GM12878 (cell line): Measurements from ENCODE around the gene MALRD1. TPM values are rescaled to one million over a fixed set of nuclear protein-coding genes. Genes with fewer than 3 reads are reported as not detected.

Experiments
- ATAC-seq: fragments of 200-7000 bp; cut with Tn5 transposase; 3 replicates; pipeline ENCODE4 v1.9.1; 2020; ENCODE audit warnings: mild to moderate bottlenecking, moderate library complexity
- BruUV-seq: library from RNA; stranded (reverse); fragments of 400-500 nt; replicated peaks from 2 replicates; lab custom pipeline; 2021; lab: Mats Ljungman, UMichigan
- CTCF ChIA-PET: fragments of 300-600 bp; sonication (Branson Sonifier 250); formaldehyde crosslinking; extraction: SDS; loops from one replicate; lab custom pipeline; 2021; ENCODE audit warnings: inconsistent platforms; lab: Yijun Ruan, JAX
- POLR2A ChIA-PET: fragments of 350-600 bp; formaldehyde crosslinking; extraction: SDS; loops from one replicate; lab custom pipeline; 2021; ENCODE audit warnings: inconsistent platforms; lab: Charles Lee
- RAD21 ChIA-PET: fragments of 300-600 bp; sonication (Branson Sonifier 250); formaldehyde crosslinking; loops from one replicate; lab custom pipeline; 2023; ENCODE audit warnings: antibody characterized with exemption; ENCODE audit not compliant: unreplicated experiment; lab: Charles Lee
- SMC1A ChIA-PET: fragments of 300-600 bp; sonication (Branson Sonifier 250); formaldehyde crosslinking; loops from one replicate; lab custom pipeline; 2023; ENCODE audit not compliant: unreplicated experiment, uncharacterized antibody; lab: Charles Lee
- DNase-seq: peaks from one replicate; pipeline ENCODE4 v3.0.0-alpha.2; 2011; ENCODE audit warnings: low read depth, low spot score
- FAIRE-seq: peaks from 3 replicates; lab custom pipeline; 2011; peaks lifted over from hg19 to GRCh38; lab: Jason Lieb, UNC
- H2AFZ ChIP-seq: 2 replicates; pipeline ENCODE4 v1.6.0; 2011; ENCODE audit warnings: low read depth, low read length, control low read depth; ENCODE audit not compliant: control insufficient read depth
- H3K27ac ChIP-seq: 2 replicates; pipeline ENCODE4 v1.5.1; 2011; ENCODE audit warnings: control low read depth; ENCODE audit not compliant: control insufficient read depth, insufficient read depth
- H3K27me3 ChIP-seq, 2 experiments: replicated peaks in 1 of 2; 2 replicates each; pipeline versions ENCODE4 v1.6.0 to v1.6.1; 2011; ENCODE audit warnings: low read length in 1 of 2; ENCODE audit not compliant: control insufficient read depth in 2 of 2, insufficient read depth in 2 of 2
- H3K36me3 ChIP-seq, 2 experiments: 2 replicates each; pipeline ENCODE4 v1.5.1; 2011; ENCODE audit warnings: low read length in 1 of 2; ENCODE audit not compliant: control insufficient read depth in 2 of 2, insufficient read depth in 2 of 2
- H3K4me1 ChIP-seq: 2 replicates; pipeline ENCODE4 v1.6.1; 2011; ENCODE audit warnings: mild to moderate bottlenecking, low read length, moderate library complexity, mixed read lengths; ENCODE audit not compliant: control insufficient read depth, insufficient read depth
- H3K4me2 ChIP-seq: 2 replicates; pipeline ENCODE4 v1.6.0; 2011; ENCODE audit warnings: control low read depth; ENCODE audit not compliant: control insufficient read depth, insufficient read depth
- H3K4me3 ChIP-seq: fragments of 200-600 bp; sonication (generic); 2 replicates; pipeline ENCODE4 v1.5.1; 2016
- H3K79me2 ChIP-seq: 2 replicates; pipeline ENCODE4 v1.6.0; 2011; ENCODE audit warnings: low read length; ENCODE audit not compliant: control insufficient read depth, insufficient read depth
- H3K9ac ChIP-seq: 2 replicates; pipeline ENCODE4 v1.8.0; 2011; ENCODE audit warnings: low read length, control low read depth, mixed read lengths; ENCODE audit not compliant: control insufficient read depth, insufficient read depth
- H3K9me3 ChIP-seq: replicated peaks from 3 replicates; pipeline ENCODE4 v1.5.1; 2011; ENCODE audit warnings: mild to moderate bottlenecking, low read length; ENCODE audit not compliant: control insufficient read depth, insufficient read depth
- H4K20me1 ChIP-seq: 2 replicates; pipeline ENCODE4 v1.6.0; 2011; ENCODE audit not compliant: control insufficient read depth, insufficient read depth
- CBX5 ChIP-seq: sonication (generic); IDR thresholded peaks from 2 replicates; pipeline ENCODE4 v1.6.1; 2016; ENCODE audit warnings: low read depth, moderate library complexity, mild to moderate bottlenecking, inconsistent platforms
- CEBPB ChIP-seq, 2 experiments: fragments of 150-350 bp in 1 of 2; IDR thresholded peaks; 2 replicates each; pipeline ENCODE4 v1.6.1; 2012 to 2014; ENCODE audit warnings: low read depth in 2 of 2, low read length in 2 of 2, borderline replicate concordance in 1 of 2, inconsistent platforms in 1 of 2
- EGR1 ChIP-seq, 2 experiments: IDR thresholded peaks; 1 replicate in 1 of 2; 2 replicates in 1 of 2; pipeline ENCODE4 v1.6.1; 2011 to 2012; ENCODE audit warnings: low read depth in 2 of 2, low read length in 2 of 2, borderline replicate concordance in 1 of 2, mild to moderate bottlenecking in 1 of 2, moderate library complexity in 1 of 2
- ETV6 ChIP-seq, 2 experiments: fragments of 450-650 bp in 1 of 2; IDR thresholded peaks in 1 of 2; conservative IDR thresholded peaks in 1 of 2; 2 replicates each; pipeline ENCODE4 v1.6.1; 2014; ENCODE audit warnings: antibody characterized with exemption in 1 of 2, borderline replicate concordance in 1 of 2, low read depth in 1 of 2, mild to moderate bottlenecking in 1 of 2, moderate library complexity in 1 of 2
- HDAC6 ChIP-seq: fragments of 200-600 bp; sonication (generic); IDR thresholded peaks from one replicate; pipeline ENCODE4 v1.8.0; 2017; ENCODE audit warnings: antibody characterized with exemption; ENCODE audit not compliant: unreplicated experiment
- KLF5 ChIP-seq: fragments of 450-650 bp; IDR thresholded peaks from 2 replicates; pipeline ENCODE4 v1.6.1; 2014; ENCODE audit warnings: mild to moderate bottlenecking; ENCODE audit not compliant: partially characterized antibody
- NFIC ChIP-seq: IDR thresholded peaks from 2 replicates; pipeline ENCODE4 v1.6.1; 2012; ENCODE audit warnings: low read depth, mild to moderate bottlenecking, inconsistent platforms, low read length, moderate library complexity
- POU2F2 ChIP-seq: IDR thresholded peaks from 3 replicates; pipeline ENCODE4 v1.6.1; 2011; ENCODE audit warnings: low read depth, mild to moderate bottlenecking, low read length, borderline replicate concordance
- RCOR1 ChIP-seq: conservative IDR thresholded peaks from 2 replicates; pipeline ENCODE4 v1.6.1; 2012; ENCODE audit warnings: low read depth, low read length, improper control_type of control experiment
- RELA ChIP-seq: fragments of 450-650 bp; IDR thresholded peaks from 2 replicates; pipeline ENCODE4 v1.8.0; 2014; ENCODE audit warnings: borderline replicate concordance; ENCODE audit not compliant: partially characterized antibody
- SMC3 ChIP-seq: IDR thresholded peaks from 2 replicates; pipeline ENCODE4 v1.6.1; 2011; ENCODE audit warnings: low read length, improper control_type of control experiment, borderline replicate concordance
- SUZ12 ChIP-seq: fragments of 200-600 bp; sonication (generic); IDR thresholded peaks from one replicate; pipeline ENCODE4 v1.6.1; 2018; ENCODE audit warnings: antibody characterized with exemption, mild to moderate bottlenecking; ENCODE audit not compliant: unreplicated experiment
- WRNIP1 ChIP-seq: IDR thresholded peaks from 2 replicates; pipeline ENCODE4 v1.6.1; 2011; ENCODE audit warnings: low read depth, low read length, improper control_type of control experiment, borderline replicate concordance
- YBX1 ChIP-seq: fragments of 450-650 bp; IDR thresholded peaks from 2 replicates; pipeline ENCODE4 v1.6.1; 2016; ENCODE audit warnings: antibody characterized with exemption
- WGBS: methylation state at CpG from one replicate; pipeline ENCODE4 v1.1.6; 2016; ENCODE audit warnings: low lambda C conversion rate; ENCODE audit not compliant: insufficient replicate concordance, insufficient coverage; ENCODE audit errors: missing lambda C conversion rate; 5-methylcytosine and 5-hydroxymethylcytosine counted together
- in situ Hi-C: fragments of 300-500 bp; cut with MboI; formaldehyde crosslinking; loops from 9 replicates; pipeline ENCODE4 v1.14.3; 2018; ENCODE audit warnings: mixed read lengths
- intact Hi-C: fragments of 100-400 bp; cut with micrococcal nuclease; formaldehyde crosslinking; loops from one replicate; pipeline ENCODE4 v1.14.2; 2022; ENCODE audit not compliant: unreplicated experiment
- polyA plus RNA-seq, 11 experiments: library from polyadenylated mRNA; depleted of rRNA in 4 of 11; unstranded in 6 of 11; stranded (reverse) in 5 of 11; fragments of >200 nt; fragmentation: Nextera tagmentation in 4 of 11; fragmentation: Illumina TruSeq in 1 of 11; extraction: Ambion mirVana in 4 of 11; extraction: Trizol in 1 of 11; gene quantifications; 1 replicate in 1 of 11; 2 replicates in 10 of 11; pipeline versions ENCODE4 v1.2.1 to v1.2.3, GENCODE V29; 2011 to 2016; ENCODE audit warnings: inconsistent platforms in 2 of 11, missing spikeins in 2 of 11, low read depth in 1 of 11
- total RNA-seq, 4 experiments: library from RNA; depleted of rRNA in 3 of 4; stranded (reverse); fragments of >200 nt in 3 of 4; fragmentation: Illumina TruSeq in 1 of 4; extraction: Trizol in 1 of 4; gene quantifications; 2 replicates each; pipeline versions ENCODE4 v1.2.1 to v1.2.3, GENCODE V29; 2013 to 2021
- TF ChIP-seq, protein P1 (sequence below): fragments of 450-650 bp; conservative IDR thresholded peaks from 2 replicates; pipeline ENCODE4 v1.6.1; 2017; ENCODE audit warnings: mild to moderate bottlenecking, moderate library complexity
- TF ChIP-seq, protein P2 (sequence below): fragments of 150-350 bp; IDR thresholded peaks from 2 replicates; pipeline ENCODE4 v1.6.1; 2014; ENCODE audit warnings: mild to moderate bottlenecking, low read depth, low read length
- TF ChIP-seq, protein P3 (sequence below): fragments of 450-650 bp; formaldehyde crosslinking; IDR thresholded peaks from 2 replicates; pipeline ENCODE4 v1.5.0; 2022; ENCODE audit warnings: mild to moderate bottlenecking, missing genetic modification characterization

Gene MALRD1
- total and polyA plus RNA-seq, 10 of the 15 experiments (the other 5 are each of a cell fraction or from before 2014, with no cell fraction given): 0.12 to 6.6 (median 0.26) TPM; not detected in 2

DNA sequence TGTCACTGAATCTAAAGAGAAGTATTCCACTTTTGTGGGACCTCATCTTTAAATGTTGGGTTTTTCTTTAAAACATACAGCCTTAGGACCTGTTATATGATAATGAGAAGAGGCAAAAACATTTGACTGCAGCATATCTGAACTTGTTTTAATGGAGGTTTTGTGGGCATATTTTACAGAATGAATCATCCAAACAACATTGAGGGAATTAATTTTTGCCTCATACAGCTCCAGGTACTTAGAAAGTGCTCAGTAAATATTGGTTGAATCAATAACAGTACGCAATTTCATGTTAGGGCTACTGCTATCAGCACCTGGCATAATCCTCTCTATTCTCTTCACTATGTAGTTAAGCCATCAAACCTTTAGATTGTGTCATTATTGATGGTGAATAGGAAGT, 115.9 kb downstream of the MALRD1 start:
- H3K9me3 ChIP-seq: no peaks in the 10 kb centered on the region
- no peaks in the 10 kb centered on the region for H3K36me3 ChIP-seq
- no peak overlapping the region for H3K27ac ChIP-seq
- no peak overlapping the region for H2AFZ ChIP-seq
- H3K27me3 ChIP-seq: no peaks in the 10 kb centered on the region
- H3K79me2 ChIP-seq: no peaks in the 10 kb centered on the region
- TF ChIP-seq ETV6 (conservative IDR thresholded peaks at IDR 0.05 in 1 of 2, IDR thresholded peaks at IDR 0.05 in 1 of 2; ENCODE audit: borderline replicate concordance in 1 of 2, low read depth in 1 of 2) (no peak), CEBPB (IDR thresholded peaks at IDR 0.05; ENCODE audit: borderline replicate concordance in 1 of 2, low read depth in 2 of 2, low read length in 2 of 2) (no peak), SUZ12 (no peak), POU2F2 (no peak), NFIC (no peak), RELA (no peak), YBX1 (no peak), RCOR1 (no peak), SMC3 (no peak), WRNIP1 (no peak), KLF5 (no peak), CBX5 (no peak), HDAC6 (no peak), EGR1 (IDR thresholded peaks at IDR 0.05; ENCODE audit: borderline replicate concordance in 1 of 2, low read depth in 2 of 2, low read length in 2 of 2) (no peak)
- TF ChIP-seq, protein P1, sequence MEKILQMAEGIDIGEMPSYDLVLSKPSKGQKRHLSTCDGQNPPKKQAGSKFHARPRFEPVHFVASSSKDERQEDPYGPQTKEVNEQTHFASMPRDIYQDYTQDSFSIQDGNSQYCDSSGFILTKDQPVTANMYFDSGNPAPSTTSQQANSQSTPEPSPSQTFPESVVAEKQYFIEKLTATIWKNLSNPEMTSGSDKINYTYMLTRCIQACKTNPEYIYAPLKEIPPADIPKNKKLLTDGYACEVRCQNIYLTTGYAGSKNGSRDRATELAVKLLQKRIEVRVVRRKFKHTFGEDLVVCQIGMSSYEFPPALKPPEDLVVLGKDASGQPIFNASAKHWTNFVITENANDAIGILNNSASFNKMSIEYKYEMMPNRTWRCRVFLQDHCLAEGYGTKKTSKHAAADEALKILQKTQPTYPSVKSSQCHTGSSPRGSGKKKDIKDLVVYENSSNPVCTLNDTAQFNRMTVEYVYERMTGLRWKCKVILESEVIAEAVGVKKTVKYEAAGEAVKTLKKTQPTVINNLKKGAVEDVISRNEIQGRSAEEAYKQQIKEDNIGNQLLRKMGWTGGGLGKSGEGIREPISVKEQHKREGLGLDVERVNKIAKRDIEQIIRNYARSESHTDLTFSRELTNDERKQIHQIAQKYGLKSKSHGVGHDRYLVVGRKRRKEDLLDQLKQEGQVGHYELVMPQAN: no peak
- TF ChIP-seq, protein P2, sequence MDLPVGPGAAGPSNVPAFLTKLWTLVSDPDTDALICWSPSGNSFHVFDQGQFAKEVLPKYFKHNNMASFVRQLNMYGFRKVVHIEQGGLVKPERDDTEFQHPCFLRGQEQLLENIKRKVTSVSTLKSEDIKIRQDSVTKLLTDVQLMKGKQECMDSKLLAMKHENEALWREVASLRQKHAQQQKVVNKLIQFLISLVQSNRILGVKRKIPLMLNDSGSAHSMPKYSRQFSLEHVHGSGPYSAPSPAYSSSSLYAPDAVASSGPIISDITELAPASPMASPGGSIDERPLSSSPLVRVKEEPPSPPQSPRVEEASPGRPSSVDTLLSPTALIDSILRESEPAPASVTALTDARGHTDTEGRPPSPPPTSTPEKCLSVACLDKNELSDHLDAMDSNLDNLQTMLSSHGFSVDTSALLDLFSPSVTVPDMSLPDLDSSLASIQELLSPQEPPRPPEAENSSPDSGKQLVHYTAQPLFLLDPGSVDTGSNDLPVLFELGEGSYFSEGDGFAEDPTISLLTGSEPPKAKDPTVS: no peak
- TF ChIP-seq, protein P3, sequence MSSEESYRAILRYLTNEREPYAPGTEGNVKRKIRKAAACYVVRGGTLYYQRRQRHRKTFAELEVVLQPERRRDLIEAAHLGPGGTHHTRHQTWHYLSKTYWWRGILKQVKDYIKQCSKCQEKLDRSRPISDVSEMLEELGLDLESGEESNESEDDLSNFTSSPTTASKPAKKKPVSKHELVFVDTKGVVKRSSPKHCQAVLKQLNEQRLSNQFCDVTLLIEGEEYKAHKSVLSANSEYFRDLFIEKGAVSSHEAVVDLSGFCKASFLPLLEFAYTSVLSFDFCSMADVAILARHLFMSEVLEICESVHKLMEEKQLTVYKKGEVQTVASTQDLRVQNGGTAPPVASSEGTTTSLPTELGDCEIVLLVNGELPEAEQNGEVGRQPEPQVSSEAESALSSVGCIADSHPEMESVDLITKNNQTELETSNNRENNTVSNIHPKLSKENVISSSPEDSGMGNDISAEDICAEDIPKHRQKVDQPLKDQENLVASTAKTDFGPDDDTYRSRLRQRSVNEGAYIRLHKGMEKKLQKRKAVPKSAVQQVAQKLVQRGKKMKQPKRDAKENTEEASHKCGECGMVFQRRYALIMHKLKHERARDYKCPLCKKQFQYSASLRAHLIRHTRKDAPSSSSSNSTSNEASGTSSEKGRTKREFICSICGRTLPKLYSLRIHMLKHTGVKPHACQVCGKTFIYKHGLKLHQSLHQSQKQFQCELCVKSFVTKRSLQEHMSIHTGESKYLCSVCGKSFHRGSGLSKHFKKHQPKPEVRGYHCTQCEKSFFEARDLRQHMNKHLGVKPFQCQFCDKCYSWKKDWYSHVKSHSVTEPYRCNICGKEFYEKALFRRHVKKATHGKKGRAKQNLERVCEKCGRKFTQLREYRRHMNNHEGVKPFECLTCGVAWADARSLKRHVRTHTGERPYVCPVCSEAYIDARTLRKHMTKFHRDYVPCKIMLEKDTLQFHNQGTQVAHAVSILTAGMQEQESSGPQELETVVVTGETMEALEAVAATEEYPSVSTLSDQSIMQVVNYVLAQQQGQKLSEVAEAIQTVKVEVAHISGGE (CRISPR knock-in tag): no peak
- ChIA-PET POLR2A (interaction anchor here (1.0 to 1.3 kb wide), 2 partner anchors 10 to 13 kb away, joined by 3 to 4 read pairs; no protein-coding TSS in a partner anchor), SMC1A (interaction anchor here (1.4 to 1.9 kb wide), 2 partner anchors 14 to 36 kb away, joined by 3 to 4 read pairs; no protein-coding TSS in a partner anchor), RAD21 (no interaction called here), CTCF (no interaction called here)
- BruUV-seq: no TSS peak
- H3K9ac ChIP-seq: no peak overlapping the region
- no peaks in the 10 kb centered on the region for H4K20me1 ChIP-seq
- H3K4me2 ChIP-seq: no peak overlapping the region
- no peaks in the 10 kb centered on the region for H3K4me1 ChIP-seq
- ATAC-seq: no peak
- intact Hi-C loops: no loop called here
- no peak overlapping the region for H3K4me3 ChIP-seq
- in situ Hi-C loops: no loop called here
- 30% methylated on average over 1 of the region's 1 CpG for WGBS
- DNase-seq: no peak
- FAIRE-seq: no peak
